Limb (tissue), 2 donors: Measurements from ENCODE around the gene MAN2B2.

ENCODE experiments used
- DNase-seq, 2 donors: peaks; one replicate each; pipeline ENCODE4 v3.0.0-alpha.2; 2016; ENCODE audit errors: extremely low spot score in 2 of 2

Gene MAN2B2

GRCh38 chr4:6566391-6567190 lies 8.4 kb upstream of the MAN2B2 start:
- DNase-seq: no peak

GRCh38 chr4:6567218-6567617 lies 7.8 kb upstream of the MAN2B2 start:
- DNase-seq: no peak

- no peak for DNase-seq
These were observed 6.8 kb upstream of the MAN2B2 start for GRCh38 chr4:6568148-6568547.

GRCh38 chr4:6568689-6569332 lies 6.2 kb upstream of the MAN2B2 start:
- no peak for DNase-seq

GRCh38 chr4:6571608-6572007 lies 3.4 kb upstream of the MAN2B2 start:
- no peak for DNase-seq

GRCh38 chr4:6573551-6573950 lies 1.4 kb upstream of the MAN2B2 start:
- DNase-seq: no peak

GRCh38 chr4:6573986-6574746 lies 823 bp upstream of the MAN2B2 start:
- no peak for DNase-seq

GRCh38 chr4:6575503-6576240 lies 683 bp downstream of the MAN2B2 start:
- no peak for DNase-seq

GRCh38 chr4:6576512-6576911 lies 1.5 kb downstream of the MAN2B2 start:
- DNase-seq: no peak

- DNase-seq: no peak
These were observed 1.9 kb downstream of the MAN2B2 start for GRCh38 chr4:6576932-6577331.

- no peak for DNase-seq
These were observed 2.4 kb downstream of the MAN2B2 start for GRCh38 chr4:6577409-6577808.

- DNase-seq: no peak
These were observed 3.2 kb downstream of the MAN2B2 start for GRCh38 chr4:6578221-6578620.

GRCh38 chr4:6580353-6580752 lies 5.4 kb downstream of the MAN2B2 start:
- DNase-seq: no peak

- no peak for DNase-seq
These were observed 6.7 kb downstream of the MAN2B2 start for GRCh38 chr4:6581566-6582121.

- DNase-seq: no peak
These were observed 8.0 kb downstream of the MAN2B2 start for GRCh38 chr4:6582889-6583490.

- DNase-seq: no peak
These were observed 9.9 kb downstream of the MAN2B2 start for GRCh38 chr4:6584865-6585264.

- DNase-seq: no peak
These were observed 11.8 kb downstream of the MAN2B2 start for GRCh38 chr4:6586715-6587325.

GRCh38 chr4:6589444-6589843 lies 14.5 kb downstream of the MAN2B2 start:
- no peak for DNase-seq

GRCh38 chr4:6591313-6591712 lies 16.3 kb downstream of the MAN2B2 start:
- no peak for DNase-seq

- no peak for DNase-seq
These were observed 16.8 kb downstream of the MAN2B2 start for GRCh38 chr4:6591781-6592180.
